K562 (cell line): ENCODE results near the gene NKX1-2. TPM values are rescaled to one million over a fixed set of nuclear protein-coding genes. Genes with fewer than 3 reads are reported as not detected.

Source experiments
- CBFA2T2 ChIP-seq: fragments of 450-650 bp; conservative IDR thresholded peaks from 2 replicates; pipeline ENCODE4 v1.6.1; 2017; ENCODE audit warnings: mild to moderate bottlenecking
- CBFB ChIP-seq: sonication (generic); formaldehyde crosslinking; IDR thresholded peaks from 2 replicates; pipeline ENCODE4 v1.4.0; 2020; ENCODE audit warnings: mild to moderate bottlenecking, missing genetic modification reagents
- MCM2 ChIP-seq: fragments of 450-650 bp; IDR thresholded peaks from 2 replicates; pipeline ENCODE4 v1.6.1; 2017; ENCODE audit warnings: low read depth, mild to moderate bottlenecking
- NR2C2 ChIP-seq, 2 experiments: fragments of 200-800 bp in 1 of 2; sonication (Bioruptor generic) in 1 of 2; sonication (generic) in 1 of 2; formaldehyde crosslinking in 1 of 2; IDR thresholded peaks; 2 replicates each; pipeline versions ENCODE4 v1.6.1 to v1.8.0; 2016 to 2022; ENCODE audit warnings: mild to moderate bottlenecking in 1 of 2, missing compliant biosample characterization in 1 of 2, missing genetic modification characterization in 1 of 2, missing genetic modification reagents in 1 of 2
- PRDM10 ChIP-seq: fragments of 450-650 bp; IDR thresholded peaks from 2 replicates; pipeline ENCODE4 v1.6.1; 2018; ENCODE audit not compliant: partially characterized antibody
- TSHZ1 ChIP-seq: fragments of 250-450 bp; sonication (Bioruptor Pico); IDR thresholded peaks from 2 replicates; pipeline ENCODE4 v1.4.0; 2020; ENCODE audit warnings: mild to moderate bottlenecking, moderate library complexity
- USF2 ChIP-seq: sonication (generic); formaldehyde crosslinking; IDR thresholded peaks from 2 replicates; pipeline ENCODE4 v1.5.0; 2020; ENCODE audit warnings: missing genetic modification reagents
- ZNF644 ChIP-seq: fragments of 200-800 bp; sonication (Bioruptor generic); IDR thresholded peaks from 2 replicates; pipeline ENCODE4 v1.6.1; 2016; ENCODE audit warnings: low read depth, missing genetic modification characterization, missing compliant biosample characterization
- polyA plus RNA-seq, 8 experiments: library from polyadenylated mRNA; depleted of rRNA in 4 of 8; stranded (reverse) in 5 of 8; unstranded in 3 of 8; fragments of >200 nt; fragmentation: Nextera tagmentation in 2 of 8; fragmentation: Illumina TruSeq in 1 of 8; extraction: Ambion mirVana in 2 of 8; extraction: Trizol in 1 of 8; gene quantifications; 2 replicates each; pipeline versions ENCODE4 v1.2.1 to v1.2.3, GENCODE V29; 2011 to 2014; ENCODE audit warnings: inconsistent platforms in 1 of 8, missing spikeins in 1 of 8
- total RNA-seq, 7 experiments: library from RNA; depleted of rRNA in 6 of 7; stranded (reverse); fragments of >200 nt in 6 of 7; fragmentation: Illumina TruSeq in 2 of 7; extraction: Trizol in 2 of 7; gene quantifications; 2 replicates each; pipeline versions ENCODE4 v1.2.1 to v1.2.3, GENCODE V29; 2011 to 2021; ENCODE audit warnings: low replicate concordance in 1 of 7

The NKX1-2 gene
- total and polyA plus RNA-seq, 9 of the 15 experiments (the other 6 are each of a cell fraction or from before 2014, with no cell fraction given): not detected

- TF ChIP-seq PRDM10 (peak; percentile 48), MCM2 (no peak), NR2C2 (CRISPR knock-in tag; IDR thresholded peaks at IDR 0.05) (no peak), NR2C2 (tag; IDR thresholded peaks at IDR 0.05) (peak; percentile 14; the same call in 1 of the 2 replicates), CBFB (CRISPR knock-in tag) (no peak), CBFA2T2 (0 out of 2 replicates have a peak, but pooled peaks have one; percentile 3), USF2 (CRISPR knock-in tag) (peak; percentile 57), TSHZ1 (CRISPR knock-in tag) (no peak), ZNF644 (tag) (no peak)
Measured at GRCh38 chr10:124417895-124418725, 31.7 kb downstream of the NKX1-2 start (continued).
